Measurements from ENCODE around the gene SLC38A10. TPM values are rescaled to one million over a fixed set of nuclear protein-coding genes. Genes with fewer than 3 reads are reported as not detected.

The SLC38A10 gene
- polyA plus RNA-seq, 1 donor from 2014 or later = 37.4 TPM

DNA sequence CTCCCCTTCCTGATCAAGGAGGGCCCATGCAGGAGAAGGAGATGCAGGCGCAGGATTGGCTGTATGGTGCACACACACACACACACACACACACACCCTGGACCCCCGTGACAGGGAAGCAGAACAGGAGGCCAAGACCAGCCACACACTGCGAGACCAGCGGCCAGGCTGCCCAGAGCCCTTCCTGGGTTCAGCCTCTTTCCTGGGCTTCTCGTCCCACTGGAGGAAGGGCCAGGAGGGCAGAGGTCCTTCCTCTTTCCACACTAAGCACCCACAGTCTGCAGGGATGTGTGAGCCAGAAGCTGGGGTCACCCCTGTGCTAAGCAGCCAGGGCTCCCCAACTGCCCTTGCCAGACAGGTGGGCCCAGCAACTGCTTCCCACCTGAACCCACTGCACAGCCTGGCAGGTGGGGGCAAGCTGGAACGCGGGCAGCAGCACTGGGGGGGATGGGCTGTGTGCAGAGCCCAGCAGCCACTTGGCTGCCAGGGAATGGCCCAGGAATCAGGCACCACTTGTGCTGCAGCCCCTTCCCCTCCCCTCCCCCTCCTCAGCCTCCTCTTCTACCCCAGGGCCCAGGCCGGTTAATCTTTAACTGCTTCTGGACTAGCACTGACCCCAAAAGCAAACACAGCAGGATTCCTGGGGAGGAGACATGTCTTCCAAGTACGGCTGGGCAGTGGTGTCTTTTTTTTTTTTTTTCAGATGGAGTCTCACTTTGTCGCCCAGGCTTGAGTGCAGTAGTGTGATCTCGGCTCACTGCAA is 44.6 kb upstream of the SLC38A10 start:
- Histone ChIP-seq H3F3A (ENCODE audit: insufficient read depth, low read length, poor library complexity, severe bottlenecking) (no peaks in the 10 kb centered on the region), H3K4me2 (ENCODE audit: low read length) (no peak overlapping the region), H3K79me2 (replicated peaks; ENCODE audit: insufficient read depth, low read length) (peaks cover 85% of the 10 kb centered on the region), H3K36me3 (ENCODE audit: insufficient read depth, low read length) (no peaks in the 10 kb centered on the region), H3K27ac (ENCODE audit: low read length) (peak overlapping the region; percentile 12), H3K4me3 (ENCODE audit: low read length) (peak overlapping the region; percentile 23), H2AFZ (ENCODE audit: low read depth, low read length) (no peak overlapping the region), H3K27me3 (ENCODE audit: insufficient read depth, low read depth, low read length) (no peaks in the 10 kb centered on the region), H3K9me3 (ENCODE audit: low read length) (no peaks in the 10 kb centered on the region), H4K20me1 (ENCODE audit: insufficient read depth) (peaks cover 16% of the 10 kb centered on the region), H3K9ac (ENCODE audit: low read length) (no peak overlapping the region), H3K9me2 (ENCODE audit: insufficient read depth, low read length) (no peaks in the 10 kb centered on the region)
- peak; percentile 25 for TF ChIP-seq POLR2AphosphoS5 (IDR thresholded peaks at IDR 0.05)
- TF ChIP-seq, protein P1, sequence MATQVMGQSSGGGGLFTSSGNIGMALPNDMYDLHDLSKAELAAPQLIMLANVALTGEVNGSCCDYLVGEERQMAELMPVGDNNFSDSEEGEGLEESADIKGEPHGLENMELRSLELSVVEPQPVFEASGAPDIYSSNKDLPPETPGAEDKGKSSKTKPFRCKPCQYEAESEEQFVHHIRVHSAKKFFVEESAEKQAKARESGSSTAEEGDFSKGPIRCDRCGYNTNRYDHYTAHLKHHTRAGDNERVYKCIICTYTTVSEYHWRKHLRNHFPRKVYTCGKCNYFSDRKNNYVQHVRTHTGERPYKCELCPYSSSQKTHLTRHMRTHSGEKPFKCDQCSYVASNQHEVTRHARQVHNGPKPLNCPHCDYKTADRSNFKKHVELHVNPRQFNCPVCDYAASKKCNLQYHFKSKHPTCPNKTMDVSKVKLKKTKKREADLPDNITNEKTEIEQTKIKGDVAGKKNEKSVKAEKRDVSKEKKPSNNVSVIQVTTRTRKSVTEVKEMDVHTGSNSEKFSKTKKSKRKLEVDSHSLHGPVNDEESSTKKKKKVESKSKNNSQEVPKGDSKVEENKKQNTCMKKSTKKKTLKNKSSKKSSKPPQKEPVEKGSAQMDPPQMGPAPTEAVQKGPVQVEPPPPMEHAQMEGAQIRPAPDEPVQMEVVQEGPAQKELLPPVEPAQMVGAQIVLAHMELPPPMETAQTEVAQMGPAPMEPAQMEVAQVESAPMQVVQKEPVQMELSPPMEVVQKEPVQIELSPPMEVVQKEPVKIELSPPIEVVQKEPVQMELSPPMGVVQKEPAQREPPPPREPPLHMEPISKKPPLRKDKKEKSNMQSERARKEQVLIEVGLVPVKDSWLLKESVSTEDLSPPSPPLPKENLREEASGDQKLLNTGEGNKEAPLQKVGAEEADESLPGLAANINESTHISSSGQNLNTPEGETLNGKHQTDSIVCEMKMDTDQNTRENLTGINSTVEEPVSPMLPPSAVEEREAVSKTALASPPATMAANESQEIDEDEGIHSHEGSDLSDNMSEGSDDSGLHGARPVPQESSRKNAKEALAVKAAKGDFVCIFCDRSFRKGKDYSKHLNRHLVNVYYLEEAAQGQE (IDR thresholded peaks at IDR 0.05; ENCODE audit: borderline replicate concordance) = no peak

DNA sequence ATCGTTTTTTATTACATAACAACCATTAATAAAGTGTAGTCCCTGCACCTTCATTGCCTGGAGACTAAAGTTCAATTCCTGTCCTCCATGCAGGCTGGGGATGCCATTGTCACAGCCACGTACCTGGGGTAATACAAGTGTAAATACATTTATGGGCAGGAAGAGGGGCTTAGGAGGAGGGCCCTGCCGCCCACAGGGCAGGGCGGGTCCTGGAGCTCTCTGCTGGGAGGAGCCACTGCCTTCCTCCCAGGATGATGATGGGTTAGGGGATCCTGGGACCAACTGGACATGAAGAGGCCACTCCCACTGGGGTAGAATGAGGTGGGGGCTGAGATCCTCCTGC is 44.1 kb upstream of the SLC38A10 start:
- Histone ChIP-seq H3K9me2 (ENCODE audit: insufficient read depth, low read length) (no peaks in the 10 kb centered on the region), H3K4me2 (ENCODE audit: low read length) (no peak overlapping the region), H3K9ac (ENCODE audit: low read length) (no peak overlapping the region), H3K27me3 (ENCODE audit: insufficient read depth, low read depth, low read length) (no peaks in the 10 kb centered on the region), H3K36me3 (ENCODE audit: insufficient read depth, low read length) (no peaks in the 10 kb centered on the region), H2AFZ (ENCODE audit: low read depth, low read length) (no peak overlapping the region), H3K9me3 (ENCODE audit: low read length) (no peaks in the 10 kb centered on the region), H3F3A (ENCODE audit: insufficient read depth, low read length, poor library complexity, severe bottlenecking) (no peaks in the 10 kb centered on the region), H4K20me1 (ENCODE audit: insufficient read depth) (peaks cover 16% of the 10 kb centered on the region), H3K27ac (ENCODE audit: low read length) (peak overlapping the region; percentile 12), H3K4me3 (ENCODE audit: low read length) (no peak overlapping the region), H3K79me2 (replicated peaks; ENCODE audit: insufficient read depth, low read length) (peaks cover 79% of the 10 kb centered on the region)
- TF ChIP-seq, protein P1 (IDR thresholded peaks at IDR 0.05; ENCODE audit: borderline replicate concordance) = no peak
- no peak for TF ChIP-seq TAF1 (IDR thresholded peaks at IDR 0.05; ENCODE audit: low read depth)
- no peak for TF ChIP-seq MXI1 (conservative IDR thresholded peaks at IDR 0.05; ENCODE audit: poor library complexity, severe bottlenecking)
- no peak for TF ChIP-seq RAD21 (conservative IDR thresholded peaks at IDR 0.05)
- no peak for TF ChIP-seq SMC3 (conservative IDR thresholded peaks at IDR 0.05; ENCODE audit: poor library complexity)
- TF ChIP-seq EP300 (conservative IDR thresholded peaks at IDR 0.05; ENCODE audit: poor library complexity, severe bottlenecking) = no peak
- TF ChIP-seq, protein P2, sequence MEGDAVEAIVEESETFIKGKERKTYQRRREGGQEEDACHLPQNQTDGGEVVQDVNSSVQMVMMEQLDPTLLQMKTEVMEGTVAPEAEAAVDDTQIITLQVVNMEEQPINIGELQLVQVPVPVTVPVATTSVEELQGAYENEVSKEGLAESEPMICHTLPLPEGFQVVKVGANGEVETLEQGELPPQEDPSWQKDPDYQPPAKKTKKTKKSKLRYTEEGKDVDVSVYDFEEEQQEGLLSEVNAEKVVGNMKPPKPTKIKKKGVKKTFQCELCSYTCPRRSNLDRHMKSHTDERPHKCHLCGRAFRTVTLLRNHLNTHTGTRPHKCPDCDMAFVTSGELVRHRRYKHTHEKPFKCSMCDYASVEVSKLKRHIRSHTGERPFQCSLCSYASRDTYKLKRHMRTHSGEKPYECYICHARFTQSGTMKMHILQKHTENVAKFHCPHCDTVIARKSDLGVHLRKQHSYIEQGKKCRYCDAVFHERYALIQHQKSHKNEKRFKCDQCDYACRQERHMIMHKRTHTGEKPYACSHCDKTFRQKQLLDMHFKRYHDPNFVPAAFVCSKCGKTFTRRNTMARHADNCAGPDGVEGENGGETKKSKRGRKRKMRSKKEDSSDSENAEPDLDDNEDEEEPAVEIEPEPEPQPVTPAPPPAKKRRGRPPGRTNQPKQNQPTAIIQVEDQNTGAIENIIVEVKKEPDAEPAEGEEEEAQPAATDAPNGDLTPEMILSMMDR (IDR thresholded peaks at IDR 0.05; ENCODE audit: poor library complexity, severe bottlenecking) = peak; percentile 1
